Measurements from ENCODE around the gene KCTD21.

- TF ChIP-seq CTCF (IDR thresholded peaks at IDR 0.05) (no peak), EZH2 (IDR thresholded peaks at IDR 0.05; ENCODE audit: borderline replicate concordance, insufficient read depth, low read depth, low read length, poor library complexity, severe bottlenecking) (no peak)
Observed at GRCh38 chr11:78138694-78139421, 49.6 kb downstream of the KCTD21 start.
